Neural cell (in vitro differentiated cells): Measurements from ENCODE around the gene HOXA10. TPM values are rescaled to one million over a fixed set of nuclear protein-coding genes. Genes with fewer than 3 reads are reported as not detected.

Experiments
- H2AFZ ChIP-seq: fragments of 200-600, 300-800 bp; sonication (generic), shearing (Covaris generic); 2 replicates; pipeline ENCODE4 v1.6.0; 2014; ENCODE audit warnings: low read depth, mild to moderate bottlenecking, antibody characterized with exemption, low read length, moderate library complexity
- H3F3A ChIP-seq: fragments of 200-600 bp; shearing (Covaris generic); 2 replicates; pipeline ENCODE4 v1.6.1; 2016; ENCODE audit warnings: mild to moderate bottlenecking, moderate library complexity, mixed read lengths, antibody characterized with exemption, low read length; ENCODE audit not compliant: insufficient read depth, poor library complexity, severe bottlenecking
- H3K27ac ChIP-seq: fragments of 200-600, 300-800 bp; sonication (generic), shearing (Covaris generic); 2 replicates; pipeline ENCODE4 v1.5.1; 2014; ENCODE audit warnings: mild to moderate bottlenecking, low read length, moderate library complexity
- H3K27me3 ChIP-seq: fragments of 300-800, 200-600 bp; sonication (generic), shearing (Covaris generic); 2 replicates; pipeline ENCODE4 v1.6.0; 2014; ENCODE audit warnings: mild to moderate bottlenecking, low read depth, low read length, moderate library complexity; ENCODE audit not compliant: insufficient read depth
- H3K36me3 ChIP-seq: fragments of 300-800, 200-600 bp; sonication (generic), shearing (Covaris generic); 2 replicates; pipeline ENCODE4 v1.5.1; 2014; ENCODE audit warnings: mild to moderate bottlenecking, antibody characterized with exemption, low read length, moderate library complexity; ENCODE audit not compliant: insufficient read depth
- H3K4me2 ChIP-seq: fragments of 300-800, 200-600 bp; sonication (generic), shearing (Covaris generic); 2 replicates; pipeline ENCODE4 v1.6.0; 2014; ENCODE audit warnings: mild to moderate bottlenecking, low read length
- H3K4me3 ChIP-seq: fragments of 300-800, 200-600 bp; sonication (generic), shearing (Covaris generic); 2 replicates; pipeline ENCODE4 v1.5.1; 2014; ENCODE audit warnings: mild to moderate bottlenecking, low read length, moderate library complexity
- H3K79me2 ChIP-seq: fragments of 200-600 bp; shearing (Covaris generic); replicated peaks from 2 replicates; pipeline ENCODE4 v1.6.0; 2014; ENCODE audit warnings: mild to moderate bottlenecking, low read length, moderate library complexity; ENCODE audit not compliant: insufficient read depth
- H3K9ac ChIP-seq: fragments of 300-800, 200-600 bp; sonication (generic), shearing (Covaris generic); 2 replicates; pipeline ENCODE4 v1.6.1; 2016; ENCODE audit warnings: mild to moderate bottlenecking, low read length, mixed read lengths
- H3K9me2 ChIP-seq: fragments of 200-600 bp; shearing (Covaris generic); 2 replicates; pipeline ENCODE4 v1.6.1; 2016; ENCODE audit warnings: mild to moderate bottlenecking, low read length, mixed read lengths; ENCODE audit not compliant: insufficient read depth
- H3K9me3 ChIP-seq: fragments of 200-600, 300-800 bp; sonication (generic), shearing (Covaris generic); 2 replicates; pipeline ENCODE4 v1.6.1; 2016; ENCODE audit warnings: mild to moderate bottlenecking, mixed run types, low read length, moderate library complexity, mixed read lengths
- H4K20me1 ChIP-seq: fragments of 200-600 bp; shearing (Covaris generic); 2 replicates; pipeline ENCODE4 v1.6.1; 2016; ENCODE audit warnings: mild to moderate bottlenecking, mixed run types; ENCODE audit not compliant: insufficient read depth
- EP300 ChIP-seq: fragments of 450-650 bp; conservative IDR thresholded peaks from 2 replicates; pipeline ENCODE4 v1.6.1; 2014; ENCODE audit warnings: antibody characterized with exemption, mild to moderate bottlenecking, moderate library complexity; ENCODE audit not compliant: poor library complexity, severe bottlenecking
- EZH2 ChIP-seq: fragments of 200-600, 300-800 bp; shearing (Covaris generic), sonication (generic); IDR thresholded peaks from 2 replicates; pipeline ENCODE4 v1.6.1; 2014; ENCODE audit warnings: antibody characterized with exemption, low read length, borderline replicate concordance, mild to moderate bottlenecking; ENCODE audit not compliant: insufficient read depth, poor library complexity, severe bottlenecking
- MXI1 ChIP-seq: fragments of 450-650 bp; conservative IDR thresholded peaks from 2 replicates; pipeline ENCODE4 v1.6.1; 2014; ENCODE audit warnings: antibody characterized with exemption, mild to moderate bottlenecking; ENCODE audit not compliant: poor library complexity, severe bottlenecking
- POLR2AphosphoS5 ChIP-seq: IDR thresholded peaks from 2 replicates; pipeline ENCODE4 v1.6.1; 2012
- RAD21 ChIP-seq: fragments of 450-650 bp; conservative IDR thresholded peaks from 2 replicates; pipeline ENCODE4 v1.6.1; 2014; ENCODE audit warnings: antibody characterized with exemption, mild to moderate bottlenecking, moderate library complexity
- SMC3 ChIP-seq: fragments of 450-650 bp; conservative IDR thresholded peaks from 2 replicates; pipeline ENCODE4 v1.6.1; 2014; ENCODE audit warnings: antibody characterized with exemption, mild to moderate bottlenecking, moderate library complexity; ENCODE audit not compliant: poor library complexity
- TAF1 ChIP-seq: IDR thresholded peaks from 2 replicates; pipeline ENCODE4 v1.6.1; 2012; ENCODE audit warnings: low read depth
- polyA plus RNA-seq: library from polyadenylated mRNA; depleted of rRNA; stranded (reverse); fragments of >200 nt; gene quantifications from 2 replicates; pipeline ENCODE4 v1.2.3, GENCODE V29; 2014
- TF ChIP-seq, protein P1 (sequence below): IDR thresholded peaks from 2 replicates; pipeline ENCODE4 v1.6.1; 2012; ENCODE audit warnings: borderline replicate concordance
- TF ChIP-seq, protein P2 (sequence below): fragments of 450-650 bp; IDR thresholded peaks from 2 replicates; pipeline ENCODE4 v1.5.1; 2014; ENCODE audit warnings: antibody characterized with exemption, mild to moderate bottlenecking, moderate library complexity; ENCODE audit not compliant: poor library complexity, severe bottlenecking

The HOXA10 gene
- polyA plus RNA-seq, 1 donor from 2014 or later: not detected

DNA sequence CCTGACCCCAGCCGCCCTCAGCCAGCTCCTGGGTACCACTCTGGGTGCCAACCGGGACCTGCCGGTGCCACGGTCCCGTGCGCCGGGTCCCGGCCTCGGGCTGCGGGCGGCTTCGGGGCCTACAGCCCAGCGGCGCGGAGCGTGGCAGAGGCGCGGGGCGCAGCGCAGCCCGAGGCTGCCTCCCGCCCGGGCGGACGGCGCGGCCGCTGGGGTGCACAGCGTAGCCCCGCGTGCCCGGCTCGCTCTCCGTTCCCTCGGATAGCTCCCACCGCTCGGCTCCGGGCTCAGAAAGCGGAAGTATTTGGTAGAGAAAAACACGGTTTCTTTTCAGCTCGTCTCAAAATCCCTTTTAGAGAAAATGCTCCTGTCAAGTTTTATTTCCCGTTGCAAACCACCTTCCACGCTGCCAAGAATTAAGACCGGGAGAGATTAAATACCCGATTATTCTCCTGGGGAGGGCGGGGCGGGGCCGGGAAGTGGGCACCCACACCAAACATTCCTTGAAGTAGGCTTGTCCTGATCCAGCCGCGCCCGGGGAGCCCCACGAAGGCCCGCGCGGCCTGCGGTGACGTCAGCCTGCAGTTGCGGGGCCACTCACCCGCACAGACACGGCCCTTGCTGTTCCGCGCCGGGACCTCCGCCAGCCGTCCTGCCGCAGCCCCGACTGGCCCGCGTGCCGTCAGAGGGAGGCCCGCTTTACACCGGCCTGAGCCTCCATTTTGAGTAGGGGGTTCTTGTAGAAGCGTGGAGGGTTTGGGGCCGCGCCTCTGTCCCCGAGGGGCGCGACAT lies 18.6 kb upstream of the HOXA10 start:
- H3K4me2 ChIP-seq: no peak overlapping the region

DNA sequence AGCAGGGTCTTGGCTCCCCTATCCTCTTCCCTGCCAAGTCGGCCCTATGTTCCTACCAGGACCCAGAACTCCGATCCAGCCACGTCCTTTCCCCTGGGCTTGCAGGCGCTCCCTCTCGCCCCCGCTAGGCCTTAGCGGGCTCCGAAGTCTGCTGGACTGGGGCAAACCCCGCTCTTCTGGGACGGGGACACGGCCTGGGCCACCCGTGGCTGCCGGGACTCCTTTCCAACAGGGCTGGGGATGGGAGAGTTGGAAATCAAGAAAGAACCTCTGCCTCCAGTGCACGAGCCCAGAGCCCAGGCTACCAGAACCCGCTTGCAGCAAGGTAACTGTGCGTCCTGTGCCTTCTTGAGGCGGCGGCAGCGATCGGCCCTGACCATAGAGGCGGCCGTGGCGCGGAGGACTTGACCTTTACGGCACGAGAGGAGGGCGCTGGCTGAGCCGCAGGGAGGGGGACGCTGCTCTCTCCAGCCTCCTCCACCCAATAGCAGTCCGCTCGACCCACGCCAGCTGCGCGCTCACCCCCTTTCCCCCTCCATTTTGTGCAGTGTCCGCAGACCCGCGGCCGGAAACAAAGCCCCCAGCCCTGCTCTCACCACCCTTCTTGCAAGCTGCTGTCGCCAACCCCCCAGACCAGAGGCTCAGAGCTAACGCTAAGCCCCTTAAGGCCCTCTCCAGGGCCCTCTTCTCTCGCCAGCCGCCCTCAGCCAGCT lies 17.9 kb upstream of the HOXA10 start:
- no peak overlapping the region for H3K9ac ChIP-seq
- peaks cover 100% of the 10 kb centered on the region for H3K27me3 ChIP-seq
- no peaks in the 10 kb centered on the region for H3K9me2 ChIP-seq
- H4K20me1 ChIP-seq: no peaks in the 10 kb centered on the region
- H3F3A ChIP-seq: no peaks in the 10 kb centered on the region
- no peak overlapping the region for H3K4me2 ChIP-seq
- H3K27ac ChIP-seq: no peak overlapping the region
- TF ChIP-seq EP300: no peak
- no peak overlapping the region for H3K4me3 ChIP-seq
- H3K36me3 ChIP-seq: no peaks in the 10 kb centered on the region
- no peaks in the 10 kb centered on the region for H3K79me2 ChIP-seq
- H2AFZ ChIP-seq: no peak overlapping the region
- H3K9me3 ChIP-seq: no peaks in the 10 kb centered on the region

More for the DNA sequence above, 18.6 kb upstream of the HOXA10 start:
- H3K27ac ChIP-seq: no peak overlapping the region
- H3K4me3 ChIP-seq: no peak overlapping the region
- TF ChIP-seq EP300 (no peak), TAF1 (no peak), POLR2AphosphoS5 (no peak), MXI1 (no peak), RAD21 (no peak), EZH2 (no peak), SMC3 (no peak)
- TF ChIP-seq, protein P1, sequence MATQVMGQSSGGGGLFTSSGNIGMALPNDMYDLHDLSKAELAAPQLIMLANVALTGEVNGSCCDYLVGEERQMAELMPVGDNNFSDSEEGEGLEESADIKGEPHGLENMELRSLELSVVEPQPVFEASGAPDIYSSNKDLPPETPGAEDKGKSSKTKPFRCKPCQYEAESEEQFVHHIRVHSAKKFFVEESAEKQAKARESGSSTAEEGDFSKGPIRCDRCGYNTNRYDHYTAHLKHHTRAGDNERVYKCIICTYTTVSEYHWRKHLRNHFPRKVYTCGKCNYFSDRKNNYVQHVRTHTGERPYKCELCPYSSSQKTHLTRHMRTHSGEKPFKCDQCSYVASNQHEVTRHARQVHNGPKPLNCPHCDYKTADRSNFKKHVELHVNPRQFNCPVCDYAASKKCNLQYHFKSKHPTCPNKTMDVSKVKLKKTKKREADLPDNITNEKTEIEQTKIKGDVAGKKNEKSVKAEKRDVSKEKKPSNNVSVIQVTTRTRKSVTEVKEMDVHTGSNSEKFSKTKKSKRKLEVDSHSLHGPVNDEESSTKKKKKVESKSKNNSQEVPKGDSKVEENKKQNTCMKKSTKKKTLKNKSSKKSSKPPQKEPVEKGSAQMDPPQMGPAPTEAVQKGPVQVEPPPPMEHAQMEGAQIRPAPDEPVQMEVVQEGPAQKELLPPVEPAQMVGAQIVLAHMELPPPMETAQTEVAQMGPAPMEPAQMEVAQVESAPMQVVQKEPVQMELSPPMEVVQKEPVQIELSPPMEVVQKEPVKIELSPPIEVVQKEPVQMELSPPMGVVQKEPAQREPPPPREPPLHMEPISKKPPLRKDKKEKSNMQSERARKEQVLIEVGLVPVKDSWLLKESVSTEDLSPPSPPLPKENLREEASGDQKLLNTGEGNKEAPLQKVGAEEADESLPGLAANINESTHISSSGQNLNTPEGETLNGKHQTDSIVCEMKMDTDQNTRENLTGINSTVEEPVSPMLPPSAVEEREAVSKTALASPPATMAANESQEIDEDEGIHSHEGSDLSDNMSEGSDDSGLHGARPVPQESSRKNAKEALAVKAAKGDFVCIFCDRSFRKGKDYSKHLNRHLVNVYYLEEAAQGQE: no peak
- TF ChIP-seq, protein P2, sequence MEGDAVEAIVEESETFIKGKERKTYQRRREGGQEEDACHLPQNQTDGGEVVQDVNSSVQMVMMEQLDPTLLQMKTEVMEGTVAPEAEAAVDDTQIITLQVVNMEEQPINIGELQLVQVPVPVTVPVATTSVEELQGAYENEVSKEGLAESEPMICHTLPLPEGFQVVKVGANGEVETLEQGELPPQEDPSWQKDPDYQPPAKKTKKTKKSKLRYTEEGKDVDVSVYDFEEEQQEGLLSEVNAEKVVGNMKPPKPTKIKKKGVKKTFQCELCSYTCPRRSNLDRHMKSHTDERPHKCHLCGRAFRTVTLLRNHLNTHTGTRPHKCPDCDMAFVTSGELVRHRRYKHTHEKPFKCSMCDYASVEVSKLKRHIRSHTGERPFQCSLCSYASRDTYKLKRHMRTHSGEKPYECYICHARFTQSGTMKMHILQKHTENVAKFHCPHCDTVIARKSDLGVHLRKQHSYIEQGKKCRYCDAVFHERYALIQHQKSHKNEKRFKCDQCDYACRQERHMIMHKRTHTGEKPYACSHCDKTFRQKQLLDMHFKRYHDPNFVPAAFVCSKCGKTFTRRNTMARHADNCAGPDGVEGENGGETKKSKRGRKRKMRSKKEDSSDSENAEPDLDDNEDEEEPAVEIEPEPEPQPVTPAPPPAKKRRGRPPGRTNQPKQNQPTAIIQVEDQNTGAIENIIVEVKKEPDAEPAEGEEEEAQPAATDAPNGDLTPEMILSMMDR: no peak
- peaks cover 100% of the 10 kb centered on the region for H3K27me3 ChIP-seq
- no peak overlapping the region for H3K9ac ChIP-seq
- H3K9me2 ChIP-seq: no peaks in the 10 kb centered on the region
- H3K9me3 ChIP-seq: no peaks in the 10 kb centered on the region
- no peaks in the 10 kb centered on the region for H3K79me2 ChIP-seq
- no peaks in the 10 kb centered on the region for H3F3A ChIP-seq
- no peaks in the 10 kb centered on the region for H3K36me3 ChIP-seq
- H2AFZ ChIP-seq: no peak overlapping the region
- H4K20me1 ChIP-seq: no peaks in the 10 kb centered on the region
